IPS-18a (cell line): Measurements from ENCODE around the gene KLHL26.

Source experiments
- H3K27ac ChIP-seq: one replicate; pipeline ENCODE4 v1.5.1; 2013; ENCODE audit warnings: low read length
- H3K27me3 ChIP-seq: one replicate; pipeline ENCODE4 v1.6.1; 2013; ENCODE audit warnings: mild to moderate bottlenecking, low read length; ENCODE audit not compliant: control insufficient read depth, insufficient read depth
- H3K36me3 ChIP-seq: one replicate; pipeline ENCODE4 v1.6.1; 2013; ENCODE audit warnings: low read depth, low read length; ENCODE audit not compliant: control insufficient read depth
- H3K4me1 ChIP-seq: one replicate; pipeline ENCODE4 v1.6.1; 2013; ENCODE audit warnings: low read depth, low read length; ENCODE audit not compliant: control insufficient read depth
- H3K4me3 ChIP-seq: one replicate; pipeline ENCODE4 v1.5.1; 2013; ENCODE audit warnings: low read length
- H3K9ac ChIP-seq: one replicate; pipeline ENCODE4 v1.6.1; 2013; ENCODE audit warnings: mild to moderate bottlenecking, low read length, moderate library complexity
- H3K9me3 ChIP-seq: one replicate; pipeline ENCODE4 v1.6.1; 2013; ENCODE audit warnings: low read depth, low read length; ENCODE audit not compliant: control insufficient read depth

Gene KLHL26

DNA sequence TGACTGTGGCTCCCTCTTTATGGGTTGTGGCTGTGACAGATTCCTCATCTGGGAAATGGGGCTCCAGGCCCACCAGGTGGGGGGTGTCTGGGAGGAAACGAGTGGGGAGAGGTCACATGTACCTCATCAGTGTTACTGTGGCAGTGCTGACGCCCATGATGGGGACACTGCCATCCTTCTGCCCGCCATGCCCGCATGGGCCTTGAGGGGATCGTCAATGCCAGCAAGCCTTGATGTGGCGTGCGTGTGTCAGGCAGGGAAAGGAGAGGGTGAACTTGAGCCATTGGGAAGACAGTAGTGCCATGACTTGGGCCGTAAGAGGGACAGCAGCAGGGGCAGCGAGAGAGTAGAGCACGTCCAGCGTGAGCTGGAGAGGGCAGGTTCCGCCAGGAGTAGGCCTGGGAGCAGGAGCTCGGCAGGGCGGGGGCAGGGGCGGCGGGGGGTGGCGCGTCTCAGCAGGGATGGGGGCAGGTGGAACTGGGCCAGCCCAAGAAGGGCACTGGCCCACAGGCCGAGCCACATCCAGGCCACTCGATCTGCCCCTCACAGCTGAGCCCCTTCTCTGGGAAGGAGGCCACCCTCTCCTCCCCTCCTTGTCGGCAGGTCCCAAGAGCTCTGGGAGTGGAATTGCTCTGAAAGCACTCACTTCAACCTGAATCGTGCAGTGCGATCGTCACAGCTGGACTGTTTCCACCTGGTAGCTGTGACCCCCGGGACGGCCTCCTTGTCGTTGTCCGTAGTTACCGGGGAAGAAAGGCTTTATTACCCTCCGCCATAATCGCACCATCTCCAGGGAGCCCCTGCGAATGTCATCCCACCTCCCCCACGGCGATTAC lies 9.9 kb downstream of the KLHL26 start:
- Histone ChIP-seq H3K9ac (no peak overlapping the region), H3K27ac (no peak overlapping the region), H3K9me3 (no peaks in the 10 kb centered on the region), H3K27me3 (no peaks in the 10 kb centered on the region), H3K36me3 (no peaks in the 10 kb centered on the region), H3K4me3 (no peak overlapping the region), H3K4me1 (peaks cover 4% of the 10 kb centered on the region)

- no peaks in the 10 kb centered on the region for H3K36me3 ChIP-seq
- H3K4me3 ChIP-seq, result no peak overlapping the region
- no peak overlapping the region for H3K9ac ChIP-seq
- H3K27ac ChIP-seq, result no peak overlapping the region
- H3K9me3 ChIP-seq, result no peaks in the 10 kb centered on the region
- no peaks in the 10 kb centered on the region for H3K27me3 ChIP-seq
- peaks cover 4% of the 10 kb centered on the region for H3K4me1 ChIP-seq
Observed at GRCh38 chr19:18647371-18647767, 10.5 kb downstream of the KLHL26 start.

- Histone ChIP-seq H3K4me1 (peaks cover 4% of the 10 kb centered on the region), H3K4me3 (no peak overlapping the region), H3K9ac (no peak overlapping the region), H3K36me3 (no peaks in the 10 kb centered on the region), H3K9me3 (no peaks in the 10 kb centered on the region), H3K27me3 (no peaks in the 10 kb centered on the region), H3K27ac (no peak overlapping the region)
Observed at GRCh38 chr19:18647807-18648206, 11.0 kb downstream of the KLHL26 start.

GRCh38 chr19:18648973-18649315 lies 12.1 kb downstream of the KLHL26 start:
- no peak overlapping the region for H3K27ac ChIP-seq
- no peaks in the 10 kb centered on the region for H3K27me3 ChIP-seq
- peaks cover 4% of the 10 kb centered on the region for H3K4me1 ChIP-seq
- H3K4me3 ChIP-seq, result no peak overlapping the region
- H3K9me3 ChIP-seq, result no peaks in the 10 kb centered on the region
- H3K9ac ChIP-seq, result no peak overlapping the region
- H3K36me3 ChIP-seq, result no peaks in the 10 kb centered on the region

GRCh38 chr19:18649371-18650020 lies 12.7 kb downstream of the KLHL26 start:
- Histone ChIP-seq H3K9me3 (no peaks in the 10 kb centered on the region), H3K36me3 (no peaks in the 10 kb centered on the region), H3K9ac (no peak overlapping the region), H3K4me3 (no peak overlapping the region), H3K4me1 (peaks cover 4% of the 10 kb centered on the region), H3K27me3 (no peaks in the 10 kb centered on the region), H3K27ac (no peak overlapping the region)

DNA sequence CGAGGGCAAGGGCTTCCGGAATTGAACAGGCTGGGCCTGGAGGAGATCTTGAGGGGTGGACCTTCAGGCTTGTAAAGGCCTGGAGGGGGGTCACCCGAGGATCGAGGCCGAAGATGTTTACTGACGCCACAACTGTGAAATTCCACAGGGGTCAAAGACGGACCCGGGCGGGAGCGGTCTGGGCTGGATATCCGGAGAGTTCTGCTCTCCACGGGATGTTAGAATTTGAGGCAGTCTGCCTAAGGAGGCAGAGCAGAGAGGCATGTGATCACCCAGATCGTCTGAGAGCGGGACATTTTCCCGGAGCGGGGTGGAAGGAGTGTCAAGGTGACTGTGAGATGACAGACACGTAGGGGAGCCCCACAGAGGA lies 13.2 kb downstream of the KLHL26 start:
- H3K27ac ChIP-seq, result no peak overlapping the region

DNA sequence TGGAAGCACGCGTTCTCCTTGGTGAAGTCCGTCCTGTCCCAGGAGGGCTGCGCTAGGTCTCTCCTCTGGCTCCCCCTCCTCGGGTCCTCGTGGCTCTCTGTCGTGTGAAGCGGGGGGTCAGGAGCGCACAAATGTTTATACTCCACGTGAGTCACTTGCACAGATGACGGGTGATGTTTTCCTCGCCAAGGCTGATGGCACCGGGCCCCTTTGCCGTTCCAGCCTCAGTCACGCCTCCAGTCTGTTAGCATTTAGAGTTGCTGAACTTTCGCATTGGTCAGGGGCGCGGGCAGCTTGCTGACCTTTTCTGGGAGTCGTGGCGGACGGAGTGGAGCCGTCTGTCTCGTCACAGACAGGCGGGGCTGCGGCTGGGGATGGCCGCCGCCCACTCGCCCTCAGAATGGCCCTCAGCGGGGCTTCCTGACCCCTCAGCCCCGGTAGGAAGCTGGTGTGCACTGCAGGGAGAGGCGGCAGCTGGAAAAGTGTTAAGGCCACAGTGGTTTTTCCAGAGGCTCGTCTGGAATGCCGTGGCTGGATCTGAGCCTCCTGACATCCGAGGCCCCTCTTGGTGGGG lies 13.7 kb downstream of the KLHL26 start:
- Histone ChIP-seq H3K27me3 (no peaks in the 10 kb centered on the region), H3K4me3 (no peak overlapping the region), H3K27ac (no peak overlapping the region), H3K4me1 (no peaks in the 10 kb centered on the region), H3K36me3 (no peaks in the 10 kb centered on the region), H3K9me3 (no peaks in the 10 kb centered on the region), H3K9ac (no peak overlapping the region)

More for the DNA sequence above, 13.2 kb downstream of the KLHL26 start:
- no peak overlapping the region for H3K9ac ChIP-seq
- peaks cover under 1% of the 10 kb centered on the region for H3K4me1 ChIP-seq
- H3K27me3 ChIP-seq, result no peaks in the 10 kb centered on the region
- H3K4me3 ChIP-seq, result no peak overlapping the region
- H3K36me3 ChIP-seq, result no peaks in the 10 kb centered on the region
- H3K9me3 ChIP-seq, result no peaks in the 10 kb centered on the region

DNA sequence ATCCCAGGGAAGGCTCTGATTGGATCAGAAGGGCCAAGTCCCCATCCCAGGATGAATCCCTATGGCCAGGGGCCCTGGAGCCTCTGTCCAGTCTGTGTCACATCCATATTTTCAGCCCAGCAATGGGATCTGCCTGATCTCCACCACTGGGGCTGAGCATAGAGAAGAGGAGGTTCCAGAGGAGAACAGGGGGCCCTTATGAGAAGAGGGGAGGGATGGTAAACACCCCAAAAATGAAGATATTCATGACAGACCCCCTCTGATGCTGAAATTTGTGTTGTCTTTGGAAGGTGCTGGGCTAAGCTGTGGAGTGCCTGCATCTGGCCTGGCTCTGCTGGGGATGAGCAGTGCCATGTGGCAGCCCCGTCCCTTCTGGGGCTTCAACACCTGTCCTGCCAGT lies 14.5 kb downstream of the KLHL26 start:
- Histone ChIP-seq H3K4me1 (no peaks in the 10 kb centered on the region), H3K36me3 (no peaks in the 10 kb centered on the region), H3K9ac (no peak overlapping the region), H3K27ac (no peak overlapping the region), H3K27me3 (no peaks in the 10 kb centered on the region), H3K9me3 (no peaks in the 10 kb centered on the region), H3K4me3 (no peak overlapping the region)

DNA sequence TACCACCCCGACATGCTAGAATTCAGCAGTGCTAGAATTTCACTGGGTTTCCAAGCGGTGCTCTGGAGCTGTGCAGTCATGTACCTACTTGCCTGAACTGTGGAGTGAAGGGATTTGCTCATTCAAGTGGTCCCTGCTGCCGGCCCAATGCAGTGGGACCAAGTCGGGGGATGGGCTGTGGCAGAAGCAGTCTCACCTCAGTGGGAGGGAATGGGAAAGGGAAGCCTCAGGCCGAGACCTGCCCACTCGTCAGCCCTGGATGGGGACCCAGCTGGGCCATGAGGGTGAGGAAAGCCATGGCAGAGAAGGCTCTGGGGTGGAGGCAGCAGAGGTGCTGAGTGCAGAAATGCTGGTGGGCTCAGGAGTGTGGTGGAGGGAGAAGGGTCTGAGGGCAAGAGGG lies 14.9 kb downstream of the KLHL26 start:
- Histone ChIP-seq H3K36me3 (no peaks in the 10 kb centered on the region), H3K9ac (no peak overlapping the region), H3K27me3 (no peaks in the 10 kb centered on the region), H3K27ac (no peak overlapping the region), H3K4me1 (no peaks in the 10 kb centered on the region), H3K4me3 (no peak overlapping the region), H3K9me3 (no peaks in the 10 kb centered on the region)

GRCh38 chr19:18653853-18654252 lies 17.0 kb downstream of the KLHL26 start:
- no peaks in the 10 kb centered on the region for H3K27me3 ChIP-seq
- H3K4me3 ChIP-seq, result no peak overlapping the region
- H3K9me3 ChIP-seq, result no peaks in the 10 kb centered on the region
- H3K4me1 ChIP-seq, result no peaks in the 10 kb centered on the region
- no peak overlapping the region for H3K27ac ChIP-seq
- H3K36me3 ChIP-seq, result no peaks in the 10 kb centered on the region
- H3K9ac ChIP-seq, result no peak overlapping the region

DNA sequence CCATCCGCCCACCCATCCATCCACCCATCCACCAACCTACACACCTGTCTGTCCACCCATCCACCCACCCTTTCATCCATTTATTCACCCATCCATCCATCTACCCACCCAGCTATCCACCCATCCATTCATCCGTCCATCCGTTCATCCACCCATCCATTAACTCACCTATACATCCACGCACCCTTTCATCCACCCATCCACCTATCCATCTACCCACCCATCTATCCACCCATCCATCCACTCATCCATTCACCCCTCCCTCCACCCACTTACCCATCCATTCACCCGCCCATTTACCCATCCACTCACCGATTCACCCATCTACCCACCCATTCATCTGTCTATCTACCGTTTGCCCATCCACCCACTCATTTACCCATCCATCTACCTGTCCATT lies 17.6 kb downstream of the KLHL26 start:
- H3K36me3 ChIP-seq, result no peaks in the 10 kb centered on the region
- H3K27ac ChIP-seq, result no peak overlapping the region
- H3K4me3 ChIP-seq, result no peak overlapping the region
- H3K27me3 ChIP-seq, result no peaks in the 10 kb centered on the region
- no peaks in the 10 kb centered on the region for H3K4me1 ChIP-seq
- H3K9ac ChIP-seq, result no peak overlapping the region
- H3K9me3 ChIP-seq, result no peaks in the 10 kb centered on the region
